Stimulated activated CD4-positive, alpha-beta T cell treated with anti-CD3 and anti-CD28 coated beads, Interleukin-15, amount 100 ng/mL, for 1 hour (primary cell): ENCODE data around the gene C2orf69.

Experiments used
- DNase-seq, 2 donors: peaks; one replicate each; pipeline ENCODE4 v3.0.0-alpha.2; 2020; ENCODE audit warnings: low read depth in 1 of 2, low spot score in 1 of 2

Gene C2orf69, protein sequence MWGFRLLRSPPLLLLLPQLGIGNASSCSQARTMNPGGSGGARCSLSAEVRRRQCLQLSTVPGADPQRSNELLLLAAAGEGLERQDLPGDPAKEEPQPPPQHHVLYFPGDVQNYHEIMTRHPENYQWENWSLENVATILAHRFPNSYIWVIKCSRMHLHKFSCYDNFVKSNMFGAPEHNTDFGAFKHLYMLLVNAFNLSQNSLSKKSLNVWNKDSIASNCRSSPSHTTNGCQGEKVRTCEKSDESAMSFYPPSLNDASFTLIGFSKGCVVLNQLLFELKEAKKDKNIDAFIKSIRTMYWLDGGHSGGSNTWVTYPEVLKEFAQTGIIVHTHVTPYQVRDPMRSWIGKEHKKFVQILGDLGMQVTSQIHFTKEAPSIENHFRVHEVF

DNA sequence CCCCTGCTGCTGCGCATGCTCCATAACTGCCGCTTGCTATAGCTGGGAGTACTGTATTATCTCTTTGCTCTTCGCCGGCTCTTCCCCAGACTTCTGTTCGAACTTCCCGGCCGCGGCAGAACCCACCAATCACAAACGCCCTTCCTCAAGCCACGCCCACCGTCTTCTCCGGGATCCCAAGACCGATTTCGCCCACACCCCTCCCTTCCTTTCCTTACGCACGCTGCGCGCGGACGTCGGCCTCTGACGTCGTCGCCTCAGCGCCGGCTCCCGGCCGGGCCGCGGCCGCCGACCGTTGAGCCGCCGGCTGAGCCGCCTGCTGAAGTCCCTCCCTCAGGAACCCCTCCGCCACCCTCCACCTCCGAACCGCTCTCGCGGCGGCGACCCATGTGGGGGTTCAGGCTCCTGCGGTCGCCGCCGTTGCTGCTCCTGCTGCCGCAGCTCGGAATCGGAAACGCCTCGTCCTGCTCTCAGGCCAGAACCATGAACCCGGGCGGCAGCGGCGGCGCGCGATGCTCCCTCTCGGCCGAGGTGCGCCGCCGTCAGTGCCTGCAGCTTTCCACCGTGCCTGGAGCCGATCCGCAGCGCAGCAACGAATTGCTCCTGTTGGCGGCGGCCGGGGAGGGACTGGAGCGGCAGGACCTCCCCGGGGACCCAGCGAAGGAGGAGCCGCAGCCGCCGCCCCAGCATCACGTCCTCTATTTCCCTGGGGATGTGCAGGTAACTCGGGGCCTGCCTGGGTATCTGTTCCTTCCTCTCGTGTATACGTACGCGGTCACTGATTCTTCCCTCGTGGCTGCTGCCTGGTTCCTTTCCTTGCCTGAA is at the start of gene C2orf69:
TSS of gene C2orf69 (plus strand) at position 242 of the 825 bp plus-strand sequence. CDS start at position 388, 146 bp downstream.
- peak; percentile 76 to 81 for DNase-seq

DNA sequence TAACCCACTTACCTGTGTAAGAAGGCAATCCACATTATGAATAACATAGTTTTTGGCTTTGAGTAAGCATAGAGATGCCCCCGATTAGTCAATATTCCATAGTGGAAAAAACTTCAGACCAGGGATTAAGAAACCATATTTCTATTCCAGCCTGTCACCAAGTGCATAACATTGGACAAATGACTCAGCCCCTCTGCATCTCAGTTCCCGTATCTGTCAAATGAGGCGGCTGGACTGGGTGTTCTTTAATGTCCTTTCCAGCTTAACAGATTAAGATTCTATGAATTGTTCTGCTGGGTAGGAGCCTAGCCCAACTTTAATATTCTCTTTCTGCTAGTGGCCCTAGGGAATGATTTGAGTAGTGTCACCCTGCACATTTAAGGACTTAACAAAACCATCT is 48.3 kb upstream of the C2orf69 start:
- DNase-seq = no peak

DNA sequence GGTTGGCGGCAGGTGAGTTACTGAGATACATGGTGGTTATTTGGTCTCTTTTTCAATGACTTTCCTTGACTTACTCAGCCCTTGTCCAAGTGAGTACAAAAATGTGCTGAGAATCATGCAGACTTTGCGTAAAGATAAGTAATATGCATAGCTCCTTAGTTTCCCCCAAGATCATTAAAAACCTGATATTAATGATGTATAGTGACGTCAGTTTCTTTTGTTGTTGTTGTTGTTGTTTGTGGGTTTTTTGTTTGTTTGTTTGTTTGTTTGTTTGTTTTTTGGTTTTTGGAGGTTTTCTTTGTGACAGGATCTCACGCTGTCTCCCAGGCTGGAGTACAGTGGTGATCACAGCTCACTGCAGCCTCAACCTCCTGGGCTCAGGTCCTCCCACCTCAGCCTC is 45.2 kb upstream of the C2orf69 start:
- no peak for DNase-seq

DNA sequence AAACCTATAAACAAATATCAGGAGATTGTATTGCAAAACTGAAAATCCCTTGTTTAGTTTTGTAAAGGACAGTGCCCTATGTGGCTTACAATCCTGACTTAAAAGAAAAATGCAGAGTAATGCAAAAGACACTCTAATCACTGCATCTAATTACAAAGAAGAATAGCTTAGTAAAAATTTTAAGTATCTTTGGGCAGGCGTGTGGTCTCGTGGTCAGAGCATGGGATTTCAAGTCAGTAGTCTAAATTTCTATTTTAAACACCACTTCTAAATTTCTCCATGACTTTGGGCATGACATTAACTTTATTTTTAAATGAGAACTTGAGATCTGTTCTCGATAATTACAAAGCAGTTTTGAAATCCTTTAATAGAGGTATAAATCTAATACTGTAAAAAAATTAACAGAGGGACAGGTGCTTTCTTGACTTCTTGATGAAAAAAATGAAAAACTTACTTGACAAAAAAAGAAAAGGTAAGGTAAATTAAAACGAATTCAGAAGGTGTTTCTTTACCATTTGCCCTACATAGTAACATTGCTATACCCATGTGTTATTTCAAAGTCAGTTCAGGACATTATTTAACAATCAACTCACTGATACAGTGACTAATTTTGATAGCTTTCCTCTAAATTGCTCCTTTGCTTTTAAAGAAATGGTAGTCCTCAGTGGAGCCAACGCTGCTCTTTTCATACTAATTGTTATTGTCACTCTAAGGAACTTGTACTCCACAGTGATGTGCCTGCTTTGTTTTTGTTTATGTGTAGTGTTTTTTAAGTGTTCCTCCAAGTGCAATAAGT is 42.5 kb upstream of the C2orf69 start:
- no peak for DNase-seq

DNA sequence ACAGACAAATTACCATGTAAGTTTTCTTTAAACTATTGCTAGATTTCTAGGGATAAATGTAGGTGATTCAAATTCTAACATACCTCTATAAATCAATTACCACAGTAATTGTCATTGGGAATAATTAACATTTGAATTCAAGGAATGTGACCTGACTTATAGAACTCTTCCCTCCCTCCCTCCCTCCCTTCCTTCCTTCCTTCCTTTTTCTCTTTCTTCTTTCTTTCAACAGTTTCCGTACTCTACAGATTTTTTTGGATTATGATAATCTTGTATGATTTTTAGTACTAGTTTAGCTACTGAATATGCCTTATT is 41.9 kb upstream of the C2orf69 start:
- DNase-seq = no peak

DNA sequence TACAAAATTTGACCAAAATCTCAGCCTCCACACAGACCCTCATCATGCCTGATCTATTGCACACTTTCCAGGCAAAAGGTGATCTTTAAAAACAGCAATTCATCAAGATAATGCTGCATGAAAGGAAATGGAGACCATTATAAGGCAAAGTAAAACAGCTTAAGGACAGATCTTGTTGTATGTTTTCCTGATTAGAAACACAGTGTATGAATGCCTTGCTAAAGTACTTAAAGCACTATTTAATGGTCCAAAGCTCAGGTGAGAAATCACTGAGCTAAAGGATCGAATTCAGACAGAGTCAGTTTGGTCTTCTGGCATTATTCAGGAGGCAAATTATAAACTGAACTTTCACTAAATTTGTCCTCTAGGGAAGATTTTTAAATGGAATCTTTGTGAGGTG is 41.4 kb upstream of the C2orf69 start:
- no peak for DNase-seq

DNA sequence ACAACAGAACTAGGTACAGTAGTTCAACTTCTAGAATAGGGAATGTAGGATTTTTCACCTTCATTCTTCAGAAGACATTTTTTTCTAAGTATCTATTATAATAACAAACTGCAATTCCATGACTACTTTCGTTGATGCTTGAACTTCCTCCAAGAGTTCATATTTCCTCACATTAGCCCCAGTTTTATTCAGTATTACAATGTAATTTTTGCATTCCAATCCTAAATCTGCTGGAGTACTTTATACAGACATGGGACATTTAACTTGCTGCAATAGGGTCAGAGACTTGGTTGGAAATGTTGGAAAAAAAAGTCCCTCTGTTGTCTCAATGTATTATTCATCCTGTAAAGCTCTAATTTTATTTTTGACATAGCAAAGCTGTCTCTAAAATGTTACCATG is 40.5 kb upstream of the C2orf69 start:
- DNase-seq = no peak

DNA sequence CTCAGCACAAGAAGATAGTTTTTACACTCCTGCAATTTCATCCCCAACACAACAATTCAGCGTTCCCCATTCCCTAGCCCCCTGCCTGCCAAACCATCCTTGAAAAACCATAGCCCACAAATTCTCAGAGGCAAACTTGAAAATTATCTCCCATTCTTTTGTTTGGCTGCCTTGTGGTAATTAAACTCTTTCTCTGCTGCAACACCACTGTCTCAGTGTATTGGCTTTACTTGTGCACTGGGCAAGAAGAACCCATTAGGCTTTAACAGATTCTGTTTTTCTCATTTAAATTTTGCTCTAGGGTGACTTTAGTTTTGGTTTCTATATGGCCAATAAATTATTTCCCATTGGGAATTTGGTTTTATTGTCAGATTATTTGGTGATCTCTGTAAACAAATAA is 36.9 kb upstream of the C2orf69 start:
- no peak for DNase-seq

DNA sequence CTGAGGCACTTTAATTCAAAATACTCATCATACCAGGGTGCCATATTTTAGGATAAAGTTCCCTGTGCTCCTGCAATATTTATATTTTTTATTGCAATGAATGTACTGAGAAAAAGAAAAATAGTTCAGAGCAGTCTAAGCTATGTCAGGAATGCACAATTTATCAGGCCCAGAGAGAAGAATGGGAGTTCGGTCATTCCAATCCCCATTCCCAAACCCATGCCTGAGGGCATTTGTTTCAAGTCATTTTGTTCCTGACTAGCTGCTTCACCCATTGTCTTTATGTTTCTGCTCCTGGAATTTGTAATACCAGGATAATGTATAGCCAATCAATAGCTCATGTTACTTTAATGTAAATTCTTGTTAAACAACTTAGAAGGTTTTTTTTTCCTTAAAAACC is 35.7 kb upstream of the C2orf69 start:
- no peak for DNase-seq

DNA sequence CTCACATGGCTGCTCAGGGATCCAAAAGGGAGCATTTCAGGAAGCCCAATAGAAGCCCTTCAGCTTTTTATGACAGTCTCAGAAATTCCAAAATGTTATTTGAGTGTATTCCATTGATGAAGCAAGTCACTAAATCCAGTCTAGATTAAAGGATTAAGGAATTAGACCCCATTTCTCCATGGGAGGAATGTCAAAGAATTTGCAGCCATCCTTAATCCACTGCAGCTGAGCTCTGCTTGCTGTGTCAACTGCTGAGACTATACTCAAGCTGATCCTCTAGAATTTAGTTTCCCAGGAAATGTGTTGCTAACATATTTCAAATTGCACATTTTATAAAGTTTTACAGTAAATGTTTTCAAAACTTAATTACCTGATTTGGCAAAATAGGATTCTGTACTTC is 28.4 kb upstream of the C2orf69 start:
- DNase-seq = no peak

DNA sequence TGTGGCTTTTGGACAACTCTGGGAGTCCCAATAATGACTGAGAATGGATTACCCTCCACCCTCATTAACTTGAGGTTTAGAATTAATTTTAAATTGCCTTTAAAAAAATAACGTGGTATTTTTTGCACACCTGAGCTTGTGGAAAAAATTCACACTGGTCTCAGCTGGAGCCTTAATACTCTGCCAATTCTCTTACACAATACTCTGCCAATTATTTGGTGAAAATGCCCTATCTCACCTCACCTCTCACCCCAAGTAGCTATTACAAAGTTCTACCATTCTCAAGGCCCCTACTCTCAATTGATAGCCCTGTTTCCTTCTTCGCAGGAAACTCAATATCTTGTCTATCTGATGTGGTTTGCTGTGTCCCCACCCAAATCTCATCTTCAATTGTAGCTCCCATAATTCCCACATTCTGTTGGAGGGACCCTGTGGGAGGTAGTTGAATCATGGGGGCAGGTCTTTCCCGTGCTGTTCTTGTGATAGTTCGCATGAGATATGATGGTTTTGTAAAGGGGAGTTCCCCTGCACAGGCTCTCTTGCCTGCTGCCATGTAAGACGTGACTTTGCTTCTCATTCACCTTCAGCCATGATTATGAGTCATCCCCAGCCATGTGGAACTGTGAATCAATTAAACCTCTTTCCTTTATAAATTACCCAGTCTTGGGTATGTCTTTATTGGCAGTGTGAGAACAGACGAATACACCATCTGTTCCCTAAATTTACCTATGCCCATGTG is 27.4 kb upstream of the C2orf69 start:
- DNase-seq = no peak

DNA sequence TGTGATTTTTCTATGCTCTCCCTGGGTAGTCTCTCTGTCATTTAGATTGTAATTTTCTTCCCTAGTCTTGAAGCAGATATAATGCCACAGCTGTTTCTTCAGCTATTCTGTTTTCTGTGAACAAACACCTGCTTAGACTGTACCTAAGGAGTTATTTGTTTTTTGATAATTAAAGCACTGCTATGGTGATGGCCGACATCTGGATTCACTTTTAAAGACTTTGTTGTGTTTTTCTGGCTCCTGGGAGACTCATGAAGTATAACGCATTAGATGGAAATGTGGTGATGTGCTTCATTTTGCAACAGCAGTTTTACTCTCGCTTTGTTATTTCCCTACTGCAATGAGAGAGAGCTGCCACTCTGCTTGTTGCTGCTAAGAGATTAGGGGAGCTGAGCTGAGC is 15.7 kb upstream of the C2orf69 start:
- no peak for DNase-seq

DNA sequence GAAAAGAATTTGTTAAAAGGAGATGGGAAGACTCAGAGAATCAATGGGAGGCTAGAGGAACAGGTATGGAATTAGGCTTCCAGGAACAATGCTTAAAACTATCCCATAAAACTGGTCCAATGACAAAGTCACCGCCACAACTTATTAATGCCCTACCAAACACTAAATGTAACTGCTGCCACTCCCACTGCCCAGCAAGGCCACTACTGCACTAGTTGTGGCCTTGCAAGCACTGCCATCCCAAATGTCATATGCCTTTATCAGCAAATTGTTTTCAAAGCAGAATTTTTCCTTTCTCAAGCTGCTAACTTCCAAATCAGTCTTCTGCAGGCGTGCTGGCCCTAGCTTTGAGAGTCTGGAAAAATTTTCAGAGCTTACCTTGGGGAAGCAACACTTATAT is 14.5 kb upstream of the C2orf69 start:
- DNase-seq = no peak

DNA sequence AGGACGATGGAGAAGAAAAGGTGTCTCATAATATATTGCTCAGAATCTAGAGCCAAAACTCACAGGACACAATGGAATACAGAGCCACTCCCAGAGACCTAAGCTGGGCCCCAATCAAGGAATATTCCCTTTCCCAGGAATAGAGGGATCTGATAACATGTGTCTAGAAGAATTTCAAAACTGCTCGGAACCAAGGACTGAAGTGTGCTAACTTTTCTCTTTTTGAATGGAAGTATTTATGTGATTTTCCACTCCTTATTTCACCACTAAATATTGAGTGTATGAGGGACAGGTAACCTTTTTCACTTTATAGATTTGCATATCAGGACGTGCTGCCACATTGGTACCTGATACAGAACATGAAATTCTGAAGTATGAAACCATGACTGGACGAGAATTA is 9.2 kb upstream of the C2orf69 start:
- DNase-seq = no peak

DNA sequence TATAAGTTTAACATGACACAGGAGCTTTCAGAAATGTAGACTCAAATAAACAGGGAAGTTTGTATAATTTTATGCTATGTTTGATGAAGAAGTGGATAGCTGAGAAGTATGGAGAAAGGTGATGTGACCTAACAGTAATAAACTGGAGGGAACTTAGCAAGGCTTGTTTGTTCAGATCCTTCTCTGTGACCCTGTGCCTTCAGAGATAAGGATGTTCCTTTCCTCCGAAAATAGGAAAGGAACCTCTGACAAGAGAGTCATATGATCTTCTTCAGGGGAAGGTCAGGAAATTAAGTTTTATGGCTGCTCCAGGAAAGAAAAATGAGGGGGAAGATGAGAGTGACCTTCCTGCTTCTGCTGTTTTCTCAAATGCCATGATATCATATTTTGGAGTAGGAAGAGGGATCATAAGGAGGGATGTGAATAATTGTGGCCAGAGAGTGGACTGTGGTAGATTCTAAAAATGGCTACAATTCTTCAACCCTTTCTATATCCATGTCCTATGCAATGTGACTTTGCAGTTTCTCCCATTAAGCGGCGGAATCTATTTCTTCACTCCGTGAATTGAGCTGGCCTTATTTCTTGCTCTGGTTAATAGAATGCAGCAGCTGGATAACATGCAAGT is 8.5 kb upstream of the C2orf69 start:
- DNase-seq = no peak

DNA sequence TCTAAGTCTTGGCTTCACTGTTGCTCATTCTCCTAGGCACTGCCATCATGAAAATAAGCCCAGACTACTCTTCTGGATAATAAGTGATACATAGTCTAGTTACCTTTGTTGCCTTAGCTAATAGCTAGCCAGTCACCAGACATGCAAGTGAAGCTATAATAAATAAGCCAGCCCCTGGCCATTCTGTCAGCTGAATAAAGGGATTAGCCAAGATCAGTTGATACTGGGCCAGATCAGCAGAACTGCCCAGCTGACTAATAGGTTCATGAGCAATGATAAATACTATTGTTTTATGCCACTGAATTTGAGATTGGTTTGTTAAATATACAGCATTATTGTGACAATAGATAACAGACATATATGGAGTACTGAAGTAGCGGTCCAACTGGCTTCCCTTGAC is 8.0 kb upstream of the C2orf69 start:
- DNase-seq = no peak

DNA sequence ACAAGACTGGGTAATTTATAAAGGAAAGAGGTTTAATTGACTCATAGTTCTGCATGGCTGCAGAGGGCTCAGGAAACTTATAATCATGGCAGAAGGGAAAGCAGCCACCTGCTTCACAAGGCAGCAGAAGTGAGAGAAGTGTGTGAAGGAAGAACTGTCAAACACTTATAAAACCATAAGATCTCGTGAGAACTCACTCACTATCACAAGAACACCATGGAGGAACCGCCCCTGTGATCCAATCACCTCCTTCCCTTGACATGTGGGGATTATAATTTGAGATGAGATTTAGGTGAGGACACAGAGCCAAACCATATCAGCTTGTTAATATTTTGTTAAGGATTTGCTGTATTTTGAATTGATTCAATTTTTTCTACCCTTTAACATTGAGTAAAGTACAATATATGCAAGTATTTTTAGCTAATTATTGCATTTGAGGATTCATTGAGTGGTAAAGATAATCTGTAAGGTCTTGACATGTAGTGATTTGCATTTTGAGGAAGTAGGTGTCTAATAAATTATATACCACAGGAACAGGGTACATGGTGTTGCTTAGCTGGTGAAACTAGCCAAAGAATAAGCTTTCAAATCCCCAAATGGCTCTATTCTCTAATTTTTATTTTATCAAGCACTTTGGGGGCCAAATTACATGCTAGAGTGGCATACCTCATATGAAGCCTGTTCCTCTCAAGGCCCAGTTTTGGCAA is 3.9 kb upstream of the C2orf69 start:
- DNase-seq = no peak

DNA sequence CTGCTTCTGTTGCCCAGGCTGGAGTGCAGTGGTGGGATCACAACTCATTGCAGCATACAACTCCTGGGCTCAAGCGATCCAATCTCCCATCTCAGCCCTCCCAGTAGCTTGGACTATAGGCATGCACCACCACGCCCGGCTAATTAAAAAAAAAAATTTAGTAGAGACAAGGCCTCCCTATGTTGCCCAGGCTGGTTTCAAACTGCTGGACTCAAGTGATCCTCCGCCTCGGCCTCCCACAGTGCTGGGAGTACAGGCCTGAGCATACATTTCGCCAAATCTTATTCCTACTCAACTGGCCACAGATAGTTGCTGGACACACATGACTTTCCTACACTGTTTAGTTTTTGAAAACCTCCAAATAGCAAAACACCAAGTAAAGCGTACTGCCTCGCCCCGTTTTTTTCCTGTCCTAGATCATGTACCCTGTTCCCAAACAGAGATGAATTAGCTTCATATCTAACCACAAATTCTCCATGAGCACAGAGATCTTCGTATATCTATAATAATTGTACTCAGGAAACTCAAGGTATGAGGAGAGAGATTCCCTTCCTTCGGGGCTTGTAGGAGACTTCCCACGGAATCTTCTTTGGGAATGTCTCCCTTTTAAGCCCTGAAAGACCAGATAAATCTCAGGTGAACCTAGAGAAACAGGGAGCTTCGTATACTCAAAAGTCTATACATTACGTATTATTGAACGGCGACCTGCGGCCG is 598 bp upstream of the C2orf69 start:
- no peak for DNase-seq

DNA sequence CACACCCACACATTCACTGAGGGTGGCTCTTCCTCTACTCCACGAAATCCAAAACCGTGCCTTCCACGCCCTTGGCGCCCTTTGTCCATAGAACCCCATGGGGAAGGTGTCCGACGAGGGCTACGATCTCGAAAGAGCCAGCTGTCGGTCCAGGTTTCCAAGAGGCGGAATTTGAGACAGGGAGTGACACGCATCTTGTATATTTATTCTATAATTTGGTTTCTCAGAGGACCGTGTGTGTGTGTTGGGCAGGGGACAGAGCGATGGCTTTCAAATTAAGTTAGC is 726 bp downstream of the C2orf69 start:
- DNase-seq = no peak
